Tibial artery (tissue), 4 donors: ENCODE results near the gene TAS2R39.
"Not testable (repeated sequence)": the region's sequence is repeated elsewhere in the genome, so short reads cannot be mapped to it uniquely, and the experiment has no call there.

Experiments
- DNase-seq, 2 donors: peaks; one replicate each; pipeline ENCODE4 v3.0.0-alpha.2; 2019
- H3K27ac ChIP-seq, 2 donors: fragments of 200-600 bp; sonication (generic) in 1 of 2; 1 replicate in 1 of 2; 2 replicates in 1 of 2; pipeline ENCODE4 v1.5.1; 2018 to 2019; ENCODE audit warnings: mild to moderate bottlenecking in 1 of 2
- H3K27me3 ChIP-seq, 2 donors: fragments of 200-600 bp; sonication (generic) in 1 of 2; one replicate each; pipeline versions ENCODE4 v1.5.1 to v1.6.0; 2016 to 2019
- H3K36me3 ChIP-seq, 3 donors: fragments of 200-600 bp; sonication (generic) in 2 of 3; one replicate each; pipeline ENCODE4 v1.5.1; 2016 to 2019; ENCODE audit warnings: mild to moderate bottlenecking in 2 of 3
- H3K4me1 ChIP-seq, 4 donors: fragments of 200-600 bp; sonication (generic) in 2 of 4; 1 replicate in 3 of 4; 2 replicates in 1 of 4; pipeline ENCODE4 v1.5.1; 2016 to 2019
- H3K4me3 ChIP-seq, 2 donors: fragments of 200-600 bp; sonication (generic) in 1 of 2; 1 replicate in 1 of 2; 2 replicates in 1 of 2; pipeline ENCODE4 v1.5.1; 2018 to 2019; ENCODE audit warnings: mild to moderate bottlenecking in 2 of 2
- H3K9me3 ChIP-seq, 3 donors: fragments of 200-600 bp; sonication (generic) in 1 of 3; one replicate each; pipeline ENCODE4 v1.5.1; 2016 to 2019
- intact Hi-C: fragments of 100-400 bp; cut with DNase I; formaldehyde crosslinking; loops from one replicate; pipeline ENCODE4 v1.15.0; 2023; ENCODE audit warnings: low total_unique reads
- TF ChIP-seq, protein P1 (sequence below), 2 experiments: fragments of 200-600 bp in 1 of 2; fragments of 450-650 bp in 1 of 2; IDR thresholded peaks; one replicate each; pipeline ENCODE4 v1.5.1; 2017 to 2019; ENCODE audit warnings: antibody characterized with exemption in 2 of 2, mild to moderate bottlenecking in 1 of 2, moderate library complexity in 1 of 2

The TAS2R39 gene

DNA sequence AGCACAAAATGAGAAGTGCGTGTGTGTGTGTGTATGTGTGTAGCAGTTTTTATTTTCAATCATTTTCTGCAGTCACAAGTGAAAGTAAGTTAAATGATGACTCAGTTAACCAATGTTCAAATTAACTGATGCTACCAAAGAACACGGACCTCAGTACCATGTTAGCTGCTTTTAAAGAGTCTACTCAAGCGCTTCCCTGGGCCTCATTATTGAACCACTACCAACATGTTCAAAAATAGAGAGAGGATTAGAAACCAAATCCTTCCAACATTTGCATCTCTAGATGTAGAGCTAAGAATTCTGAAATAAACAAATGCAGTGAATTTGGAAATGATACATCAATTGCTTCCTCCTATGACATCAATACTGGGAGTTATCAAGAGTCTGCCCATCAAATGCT is at the start of gene TAS2R39:
Gene TAS2R39 (plus strand): TSS at position 396 of the 400 bp plus-strand sequence. CDS start 0 bp downstream, at position 396.
- TF ChIP-seq, protein P1, sequence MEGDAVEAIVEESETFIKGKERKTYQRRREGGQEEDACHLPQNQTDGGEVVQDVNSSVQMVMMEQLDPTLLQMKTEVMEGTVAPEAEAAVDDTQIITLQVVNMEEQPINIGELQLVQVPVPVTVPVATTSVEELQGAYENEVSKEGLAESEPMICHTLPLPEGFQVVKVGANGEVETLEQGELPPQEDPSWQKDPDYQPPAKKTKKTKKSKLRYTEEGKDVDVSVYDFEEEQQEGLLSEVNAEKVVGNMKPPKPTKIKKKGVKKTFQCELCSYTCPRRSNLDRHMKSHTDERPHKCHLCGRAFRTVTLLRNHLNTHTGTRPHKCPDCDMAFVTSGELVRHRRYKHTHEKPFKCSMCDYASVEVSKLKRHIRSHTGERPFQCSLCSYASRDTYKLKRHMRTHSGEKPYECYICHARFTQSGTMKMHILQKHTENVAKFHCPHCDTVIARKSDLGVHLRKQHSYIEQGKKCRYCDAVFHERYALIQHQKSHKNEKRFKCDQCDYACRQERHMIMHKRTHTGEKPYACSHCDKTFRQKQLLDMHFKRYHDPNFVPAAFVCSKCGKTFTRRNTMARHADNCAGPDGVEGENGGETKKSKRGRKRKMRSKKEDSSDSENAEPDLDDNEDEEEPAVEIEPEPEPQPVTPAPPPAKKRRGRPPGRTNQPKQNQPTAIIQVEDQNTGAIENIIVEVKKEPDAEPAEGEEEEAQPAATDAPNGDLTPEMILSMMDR (IDR thresholded peaks at IDR 0.05) = no peak
- DNase-seq = no peak
- Histone ChIP-seq H3K27ac (no peak within 1 kb of the TSS), H3K4me1 (no peaks in the 10 kb centered on the region), H3K27me3 (no peaks in the 10 kb centered on the region), H3K4me3 (no peak within 1 kb of the TSS), H3K36me3 (no peaks in the 10 kb centered on the region), H3K9me3 (peaks cover 0 to 10% (median 3%) of the 10 kb centered on the region in 3 donors)
- intact Hi-C loops = no loop called here

DNA sequence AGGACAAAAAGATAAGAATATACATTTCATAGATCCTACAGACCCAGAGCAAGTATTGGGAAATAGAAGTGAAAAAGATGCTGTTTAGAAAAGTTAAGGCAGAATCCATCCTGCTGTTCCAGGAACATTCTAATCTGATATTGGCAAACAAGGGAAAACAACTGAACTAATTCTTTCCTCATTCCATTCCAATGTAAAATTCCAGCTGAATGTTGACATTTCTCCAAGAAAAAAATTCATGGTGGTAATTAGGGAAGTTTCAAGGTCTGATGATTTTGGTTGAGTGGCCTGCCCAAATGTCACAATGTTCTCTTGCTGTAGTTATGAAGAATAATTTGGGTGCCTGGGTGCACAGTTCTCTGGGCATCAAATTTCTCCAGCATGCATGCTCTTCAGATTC is 36.1 kb upstream of the TAS2R39 start:
- TF ChIP-seq, protein P1 (IDR thresholded peaks at IDR 0.05) = no peak
- intact Hi-C loops = no loop called here
- H3K27me3 ChIP-seq = no peaks in the 10 kb centered on the region
- no peak overlapping the region for H3K27ac ChIP-seq
- H3K9me3 ChIP-seq = no peaks in the 10 kb centered on the region
- H3K36me3 ChIP-seq = no peaks in the 10 kb centered on the region
- no peaks in the 10 kb centered on the region for H3K4me1 ChIP-seq
- DNase-seq = no peak
- no peak overlapping the region for H3K4me3 ChIP-seq

DNA sequence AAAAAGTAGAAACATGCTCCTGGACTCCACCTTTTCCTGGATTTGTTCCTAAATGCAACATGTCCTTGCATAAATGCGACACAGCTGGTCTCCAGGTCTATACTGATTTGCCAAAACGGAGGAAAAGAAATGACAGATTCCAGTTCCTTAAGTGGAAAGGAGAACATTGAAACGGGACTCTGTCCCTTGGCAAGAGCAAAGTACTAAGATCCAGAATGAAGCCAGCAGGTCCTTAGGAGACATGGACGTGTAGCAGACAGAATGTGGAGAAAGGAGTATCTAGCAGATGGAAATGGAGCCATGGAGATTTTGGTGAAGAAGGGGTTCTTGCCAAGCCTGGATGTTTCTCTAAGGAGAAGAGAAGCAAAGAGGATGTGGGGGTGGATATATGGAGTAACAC is 35.2 kb upstream of the TAS2R39 start:
- Histone ChIP-seq H3K9me3 (no peaks in the 10 kb centered on the region), H3K27me3 (no peaks in the 10 kb centered on the region), H3K27ac (no peak overlapping the region), H3K36me3 (no peaks in the 10 kb centered on the region), H3K4me3 (no peak overlapping the region), H3K4me1 (no peaks in the 10 kb centered on the region)
- intact Hi-C loops = no loop called here
- TF ChIP-seq, protein P1 (IDR thresholded peaks at IDR 0.05) = no peak
- no peak for DNase-seq

DNA sequence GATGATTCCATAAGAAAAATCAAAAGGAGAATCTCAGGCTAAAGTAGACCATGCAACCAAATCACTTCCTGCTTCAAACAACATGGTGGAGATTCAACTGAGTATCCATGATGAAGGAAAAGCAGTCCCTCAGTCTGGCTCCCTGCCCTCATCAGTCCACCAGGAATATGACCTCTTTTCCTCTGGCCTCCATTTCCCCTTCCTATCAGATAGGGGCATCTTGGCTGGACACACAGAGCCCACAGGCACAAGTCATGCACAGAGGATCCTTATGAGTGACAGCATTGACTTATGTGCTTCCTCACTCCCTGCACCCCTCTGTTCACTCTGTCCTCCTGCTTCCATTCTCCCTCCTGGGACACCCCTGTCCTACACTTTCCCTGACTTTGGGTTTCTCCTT is 34.6 kb upstream of the TAS2R39 start:
- Histone ChIP-seq H3K27me3 (no peaks in the 10 kb centered on the region), H3K9me3 (no peaks in the 10 kb centered on the region), H3K27ac (no peak overlapping the region), H3K4me1 (no peaks in the 10 kb centered on the region), H3K36me3 (no peaks in the 10 kb centered on the region), H3K4me3 (no peak overlapping the region)
- TF ChIP-seq, protein P1 (IDR thresholded peaks at IDR 0.05) = no peak
- no peak for DNase-seq
- intact Hi-C loops = no loop called here

DNA sequence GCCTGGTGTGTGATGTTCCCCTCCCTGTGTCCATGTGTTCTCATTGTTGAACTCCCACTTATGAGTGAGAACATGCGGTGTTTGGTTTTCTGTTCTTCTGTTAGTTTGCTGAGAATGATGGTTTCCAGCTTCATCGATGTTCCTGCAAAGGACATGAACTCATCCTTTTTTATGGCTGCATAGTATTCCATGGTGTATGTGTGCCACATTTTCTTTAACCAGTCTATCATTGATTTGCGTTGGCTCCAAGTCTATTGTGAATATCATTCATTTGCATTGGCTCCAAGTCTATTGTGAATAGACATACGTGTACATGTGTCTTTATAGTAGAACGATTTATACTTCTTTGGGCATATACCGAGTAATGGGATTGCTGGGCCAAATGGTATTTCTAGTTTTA is 32.5 kb upstream of the TAS2R39 start:
- H3K4me1 ChIP-seq, H3K9me3 ChIP-seq, H3K36me3 ChIP-seq, DNase-seq, intact Hi-C loops, H3K4me3 ChIP-seq, H3K27ac ChIP-seq, H3K27me3 ChIP-seq: not testable (repeated sequence)

DNA sequence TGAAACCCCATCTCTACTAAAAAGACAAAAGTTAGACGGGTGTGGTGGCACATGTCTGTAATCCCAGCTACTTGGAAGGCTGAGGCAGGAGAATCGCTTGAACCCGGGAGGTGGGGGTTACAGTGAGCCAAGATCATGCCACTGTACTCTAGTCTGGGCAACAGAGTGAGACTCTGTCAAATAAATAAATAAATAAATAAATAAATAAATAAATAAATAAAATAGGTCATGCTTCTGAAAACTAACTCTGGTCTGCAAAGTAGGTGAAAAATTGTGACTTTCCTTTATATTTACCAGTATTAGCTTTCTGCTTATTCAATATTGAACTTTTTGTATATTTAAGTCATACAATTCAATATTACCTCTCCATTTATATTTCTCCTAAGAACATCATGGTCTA is 24.6 kb upstream of the TAS2R39 start:
- H3K27ac ChIP-seq, H3K4me3 ChIP-seq, H3K4me1 ChIP-seq, H3K9me3 ChIP-seq, DNase-seq, H3K27me3 ChIP-seq, intact Hi-C loops, H3K36me3 ChIP-seq: not testable (repeated sequence)

DNA sequence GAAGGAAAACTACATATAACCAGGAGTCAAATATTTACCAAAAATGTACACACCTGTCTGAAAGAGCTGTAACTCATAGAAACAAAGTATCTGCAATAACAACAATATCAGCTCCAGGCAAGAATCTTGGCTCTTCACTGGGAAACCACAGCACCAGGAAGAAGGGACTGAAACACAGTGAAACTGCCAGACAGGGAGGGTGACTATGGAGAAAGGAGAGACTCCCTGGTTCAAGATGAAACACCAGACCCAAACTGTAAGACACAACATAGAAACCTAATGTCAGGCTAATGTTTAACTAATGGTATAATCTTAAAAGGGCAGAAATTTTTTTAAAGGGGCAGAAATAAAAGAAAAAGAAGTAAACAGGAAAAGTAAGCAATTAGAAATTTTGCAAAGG is 11.5 kb upstream of the TAS2R39 start:
- peaks cover 0 to 3% (median 0%) of the 10 kb centered on the region in 4 donors for H3K4me1 ChIP-seq
- DNase-seq = no peak
- intact Hi-C loops = no loop called here
- TF ChIP-seq, protein P1 (IDR thresholded peaks at IDR 0.05) = no peak
- H3K27me3 ChIP-seq = no peaks in the 10 kb centered on the region
- H3K36me3 ChIP-seq = no peaks in the 10 kb centered on the region
- H3K27ac ChIP-seq = no peak overlapping the region
- H3K4me3 ChIP-seq = no peak overlapping the region
- no peaks in the 10 kb centered on the region for H3K9me3 ChIP-seq
